Left ventricle myocardium inferior (tissue), 1 donor: ENCODE measurements around the gene THY1. TPM values are rescaled to one million over a fixed set of nuclear protein-coding genes. Genes with fewer than 3 reads are reported as not detected.

ENCODE experiments used
- DNase-seq: peaks from one replicate; pipeline ENCODE4 v3.0.0-alpha.2; 2020
- H3K27ac ChIP-seq: fragments of 200-600 bp; replicated peaks from 2 replicates; pipeline ENCODE4 v1.8.0; 2021
- H3K27me3 ChIP-seq: fragments of 200-600 bp; 2 replicates; pipeline ENCODE4 v1.8.0; 2021; ENCODE audit warnings: low read depth
- H3K36me3 ChIP-seq: fragments of 200-600 bp; 2 replicates; pipeline ENCODE4 v1.8.0; 2021
- H3K4me1 ChIP-seq: fragments of 200-600 bp; 2 replicates; pipeline ENCODE4 v1.8.0; 2021
- H3K4me3 ChIP-seq: fragments of 200-600 bp; 2 replicates; pipeline ENCODE4 v1.8.0; 2021; ENCODE audit warnings: mild to moderate bottlenecking, moderate library complexity
- H3K9me3 ChIP-seq: fragments of 200-600 bp; replicated peaks from 2 replicates; pipeline ENCODE4 v1.8.0; 2021
- CTCF ChIP-seq: fragments of 200-600 bp; IDR thresholded peaks from 2 replicates; pipeline ENCODE4 v1.8.0; 2021; ENCODE audit warnings: antibody characterized with exemption, mild to moderate bottlenecking, borderline replicate concordance
- intact Hi-C: fragments of 100-400 bp; cut with micrococcal nuclease; formaldehyde crosslinking; loops from one replicate; pipeline ENCODE4 v1.11.0; 2022
- total RNA-seq: library from RNA; stranded (reverse); fragmentation: NEBNext Ultra II Directional; extraction: Animal tissue kit (Norgen Biotek cat#: 25700); gene quantifications from one replicate; pipeline ENCODE4 v1.2.1, GENCODE V29; 2021
- donor health status: DM: no; HTN: yes; CAD: no; lungs with severe emphysema.

The THY1 gene
- total RNA-seq, 1 donor from 2014 or later, result 0.91 TPM

GRCh38 chr11:119432484-119433357, 9.7 kb upstream of the THY1 start:
- no peaks in the 10 kb centered on the region for H3K36me3 ChIP-seq
- intact Hi-C loops, result no loop called here
- peaks cover 60% of the 10 kb centered on the region for H3K27me3 ChIP-seq
- no peak overlapping the region for H3K27ac ChIP-seq
- DNase-seq, result no peak
- no peak for TF ChIP-seq CTCF
- H3K9me3 ChIP-seq, result peaks cover 12% of the 10 kb centered on the region
- H3K4me1 ChIP-seq, result no peaks in the 10 kb centered on the region
- peak overlapping the region; percentile 6 for H3K4me3 ChIP-seq

GRCh38 chr11:119431523-119431922, 8.6 kb upstream of the THY1 start:
- intact Hi-C loops, result no loop called here
- H3K27ac ChIP-seq, result no peak overlapping the region

GRCh38 chr11:119427279-119427678, 4.3 kb upstream of the THY1 start:
- Histone ChIP-seq H3K9me3 (peaks cover 5% of the 10 kb centered on the region), H3K36me3 (no peaks in the 10 kb centered on the region), H3K27ac (no peak overlapping the region), H3K4me3 (no peak overlapping the region), H3K27me3 (peaks cover 79% of the 10 kb centered on the region), H3K4me1 (peaks cover 13% of the 10 kb centered on the region)
- no peak for DNase-seq
- TF ChIP-seq CTCF, result no peak
- intact Hi-C loops, result no loop called here

More at GRCh38 chr11:119431523-119431922, 8.6 kb upstream of the THY1 start:
- DNase-seq, result no peak
- H3K27me3 ChIP-seq, result peaks cover 64% of the 10 kb centered on the region
- H3K4me3 ChIP-seq, result no peak overlapping the region
- H3K4me1 ChIP-seq, result no peaks in the 10 kb centered on the region
- TF ChIP-seq CTCF, result no peak
- no peaks in the 10 kb centered on the region for H3K36me3 ChIP-seq
- H3K9me3 ChIP-seq, result peaks cover 5% of the 10 kb centered on the region

- DNase-seq, result no peak
- Histone ChIP-seq H3K4me1 (peaks cover 24% of the 10 kb centered on the region), H3K36me3 (no peaks in the 10 kb centered on the region), H3K4me3 (no peak overlapping the region), H3K27ac (no peak overlapping the region), H3K27me3 (peaks cover 79% of the 10 kb centered on the region), H3K9me3 (peaks cover 5% of the 10 kb centered on the region)
- intact Hi-C loops, result no loop called here
- TF ChIP-seq CTCF, result no peak
These were observed 3.2 kb upstream of the THY1 start for GRCh38 chr11:119426142-119426541.

GRCh38 chr11:119424775-119425174, 1.8 kb upstream of the THY1 start:
- peaks cover 25% of the 10 kb centered on the region for H3K4me1 ChIP-seq
- DNase-seq, result no peak
- H3K9me3 ChIP-seq, result peaks cover 5% of the 10 kb centered on the region
- intact Hi-C loops, result no loop called here
- peaks cover 79% of the 10 kb centered on the region for H3K27me3 ChIP-seq
- H3K27ac ChIP-seq, result no peak overlapping the region
- no peak overlapping the region for H3K4me3 ChIP-seq
- TF ChIP-seq CTCF, result no peak
- H3K36me3 ChIP-seq, result no peaks in the 10 kb centered on the region
